M059J (cell line): ENCODE data around the gene SPATA17. TPM values are rescaled to one million over a fixed set of nuclear protein-coding genes. Genes with fewer than 3 reads are reported as not detected.
"Not testable (repeated sequence)": the region's sequence is repeated elsewhere in the genome, so short reads cannot be mapped to it uniquely, and the experiment has no call there.

Source experiments
- DNase-seq: peaks from one replicate; pipeline ENCODE4 v3.0.0-alpha.2; 2012; ENCODE audit warnings: low read depth
- total RNA-seq: library from RNA; depleted of rRNA; stranded (reverse); fragments of >200 nt; shearing (Covaris generic); gene quantifications from 2 replicates; pipeline ENCODE4 v1.2.3, GENCODE V29; 2014

Gene SPATA17
- total RNA-seq, 1 experiment from 2014 or later, result 0.22 TPM

- DNase-seq, result no peak
Observed at GRCh38 chr1:217674028-217674729, 43.0 kb downstream of the SPATA17 start.

- DNase-seq, result no peak
Observed at GRCh38 chr1:217681806-217682205, 50.7 kb downstream of the SPATA17 start.

GRCh38 chr1:217687511-217687910 lies 56.4 kb downstream of the SPATA17 start:
- DNase-seq, result no peak

GRCh38 chr1:217696140-217696539 lies 65.0 kb downstream of the SPATA17 start:
- not testable (repeated sequence) for DNase-seq

GRCh38 chr1:217703326-217703725 lies 72.2 kb downstream of the SPATA17 start:
- no peak for DNase-seq

GRCh38 chr1:217712925-217713597 lies 81.9 kb downstream of the SPATA17 start:
- DNase-seq, result peak; percentile 32

GRCh38 chr1:217715681-217716080 lies 84.5 kb downstream of the SPATA17 start:
- DNase-seq, result no peak

- DNase-seq, result peak; percentile 34
Observed at GRCh38 chr1:217717959-217718358, 86.8 kb downstream of the SPATA17 start.

- DNase-seq, result peak; percentile 78
Observed at GRCh38 chr1:217718873-217719272, 87.7 kb downstream of the SPATA17 start.

- no peak for DNase-seq
Observed at GRCh38 chr1:217721692-217722091, 90.5 kb downstream of the SPATA17 start.

- no peak for DNase-seq
Observed at GRCh38 chr1:217734973-217735372, 103.8 kb downstream of the SPATA17 start.

- peak; percentile 37 for DNase-seq
Observed at GRCh38 chr1:217747156-217747769, 116.1 kb downstream of the SPATA17 start.

GRCh38 chr1:217769768-217770167 lies 138.6 kb downstream of the SPATA17 start:
- no peak for DNase-seq

GRCh38 chr1:217770918-217771317 lies 139.8 kb downstream of the SPATA17 start:
- no peak for DNase-seq

- DNase-seq, result no peak
Observed at GRCh38 chr1:217776693-217777092, 145.5 kb downstream of the SPATA17 start.

- no peak for DNase-seq
Observed at GRCh38 chr1:217781056-217781455, 149.9 kb downstream of the SPATA17 start.

GRCh38 chr1:217791091-217791490 lies 159.9 kb downstream of the SPATA17 start:
- no peak for DNase-seq

GRCh38 chr1:217805792-217806191 lies 174.6 kb downstream of the SPATA17 start:
- no peak for DNase-seq

- no peak for DNase-seq
Observed at GRCh38 chr1:217812175-217812574, 181.0 kb downstream of the SPATA17 start.

- DNase-seq, result no peak
Observed at GRCh38 chr1:217813031-217813430, 181.9 kb downstream of the SPATA17 start.

GRCh38 chr1:217837691-217838090 lies 206.5 kb downstream of the SPATA17 start:
- no peak for DNase-seq

- no peak for DNase-seq
Observed at GRCh38 chr1:217839161-217839560, 208.0 kb downstream of the SPATA17 start.

- DNase-seq, result no peak
Observed at GRCh38 chr1:217846733-217847132, 215.6 kb downstream of the SPATA17 start.
